NCI-H510A treated with DMSO at 0.1 percent for 48 hours (cell line): ENCODE results near the gene STXBP5L.
"Not testable (repeated sequence)": the region's sequence is repeated elsewhere in the genome, so short reads cannot be mapped to it uniquely, and the experiment has no call there.

ENCODE experiments used
- DNase-seq: peaks from one replicate; lab custom pipeline; 2025; lab: John Stamatoyannopoulos, UW

The STXBP5L gene

GRCh38 chr3:121230194-121230593 is 322.2 kb downstream of the STXBP5L start:
- DNase-seq, result not testable (repeated sequence)

- no peak for DNase-seq
These were observed 323.9 kb downstream of the STXBP5L start for GRCh38 chr3:121231872-121232271.

DNA sequence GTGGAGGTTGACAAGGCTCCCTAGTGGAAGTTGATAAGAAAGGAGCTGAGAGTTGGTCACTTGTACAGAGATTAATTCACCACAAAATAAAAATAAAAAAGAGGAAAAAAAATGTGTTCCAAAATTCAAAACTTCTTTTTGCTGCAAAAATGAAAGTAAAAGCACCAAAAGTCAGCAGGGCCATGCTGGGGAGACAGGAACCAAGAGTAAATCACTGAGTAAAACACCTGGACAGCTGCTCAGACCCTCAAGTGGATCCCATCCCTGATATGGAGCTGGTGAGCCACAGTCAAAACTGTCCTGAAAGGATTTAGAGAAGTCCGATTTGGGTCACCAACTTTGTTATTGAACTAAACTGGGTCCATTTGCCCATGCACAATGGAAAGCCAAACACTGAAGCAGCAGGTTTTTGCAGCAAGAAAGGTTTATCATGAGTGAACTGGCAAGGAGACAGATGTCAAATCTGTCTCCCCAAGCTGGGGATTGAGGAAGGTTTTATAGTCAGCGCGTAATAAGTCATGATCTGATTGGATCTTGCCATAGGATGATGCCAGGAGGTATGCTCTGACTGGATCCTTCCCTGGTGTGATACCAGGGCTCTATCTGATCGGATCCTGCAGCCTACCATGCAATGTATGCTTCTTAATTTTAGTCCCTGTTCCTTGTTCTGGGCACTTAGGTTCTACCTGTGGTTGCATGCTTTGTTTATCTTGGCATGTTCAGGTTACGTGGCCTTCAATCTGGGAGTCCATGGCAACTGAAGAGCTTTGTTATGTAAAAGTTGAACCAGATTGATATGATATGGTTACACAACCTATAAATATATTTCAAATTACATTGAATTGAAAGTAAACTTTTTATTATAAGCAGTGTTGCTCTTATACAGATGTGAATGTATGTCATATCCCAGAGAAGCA is 324.6 kb downstream of the STXBP5L start:
- no peak for DNase-seq

DNA sequence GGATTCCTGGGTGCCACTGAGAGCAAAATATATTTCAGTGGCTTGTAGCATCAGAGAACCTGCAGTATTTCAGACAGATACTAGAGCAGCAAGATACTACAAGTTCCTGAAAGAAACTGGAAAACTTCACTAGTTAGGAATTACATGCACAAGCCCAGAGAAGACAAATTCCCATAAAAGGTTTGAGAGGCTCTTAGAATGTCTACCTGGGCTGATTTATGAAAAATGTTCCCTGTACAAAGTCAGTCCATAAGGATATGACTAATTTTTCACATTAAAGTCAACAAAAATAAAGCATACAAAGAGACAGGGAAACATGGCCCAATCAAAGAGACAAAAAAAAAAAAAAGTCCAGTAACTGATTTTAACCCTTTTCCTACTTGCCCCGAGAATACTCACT is 335.2 kb downstream of the STXBP5L start:
- DNase-seq, result no peak

DNA sequence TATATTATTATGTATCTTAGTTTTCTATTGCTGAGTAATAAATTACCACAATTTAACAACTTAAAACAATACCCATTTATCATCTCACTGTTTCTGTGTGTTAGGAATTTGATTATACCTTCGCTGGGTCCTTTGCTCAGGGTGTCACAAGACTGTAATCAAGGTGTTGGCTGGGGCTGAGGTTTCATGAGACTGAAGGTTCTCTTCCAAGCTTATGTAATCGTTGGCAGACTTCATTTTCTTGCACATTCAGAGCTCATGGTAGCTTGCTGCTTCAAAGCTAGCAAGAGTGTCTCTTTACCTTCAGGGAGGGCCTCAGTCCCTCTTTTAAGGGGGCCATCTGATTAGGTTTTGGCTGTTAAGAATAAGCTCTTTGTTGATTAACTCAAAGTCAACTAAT is 344.7 kb downstream of the STXBP5L start:
- no peak for DNase-seq

- no peak for DNase-seq
These were observed 361.4 kb downstream of the STXBP5L start for GRCh38 chr3:121269389-121269788.

GRCh38 chr3:121274411-121274810 is 366.4 kb downstream of the STXBP5L start:
- no peak for DNase-seq

DNA sequence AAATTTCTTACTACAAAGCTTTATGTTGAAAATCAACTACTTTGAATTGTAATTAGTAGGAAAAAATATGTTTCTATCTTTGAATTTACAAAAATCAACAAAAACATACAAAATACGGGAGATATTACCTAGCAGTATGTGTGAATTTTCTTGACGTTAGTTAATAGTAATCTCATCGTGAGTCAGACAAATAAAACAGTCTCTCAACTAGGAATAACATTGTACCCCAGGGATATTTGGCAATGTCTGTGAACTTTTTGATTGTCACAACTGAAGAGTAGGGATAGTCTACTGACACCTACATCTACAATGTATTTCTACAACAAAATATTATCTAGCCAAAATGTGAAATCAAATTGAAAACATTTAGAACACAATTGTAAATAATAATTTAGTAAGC is 387.4 kb downstream of the STXBP5L start:
- no peak for DNase-seq

- DNase-seq, result no peak
These were observed 388.0 kb downstream of the STXBP5L start for GRCh38 chr3:121295979-121296378.

DNA sequence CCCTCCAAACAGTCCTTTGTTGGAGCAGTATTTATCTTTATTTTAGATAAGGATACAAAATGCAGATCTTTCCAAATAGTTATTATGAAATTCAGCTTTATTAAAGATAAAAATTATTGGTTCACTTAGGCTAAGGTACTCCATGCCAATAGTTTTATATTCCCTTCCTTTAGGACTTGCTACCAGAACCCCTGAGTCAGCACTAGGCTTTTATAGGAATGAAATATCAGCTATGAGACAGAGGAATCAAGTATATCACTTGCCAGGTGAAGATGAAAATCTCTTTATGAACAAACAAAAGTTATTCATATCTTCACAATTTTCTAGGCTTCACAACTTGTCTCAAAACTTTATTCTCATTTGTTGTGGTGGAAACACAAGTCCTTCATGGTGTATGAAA is 416.3 kb downstream of the STXBP5L start:
- DNase-seq, result no peak

DNA sequence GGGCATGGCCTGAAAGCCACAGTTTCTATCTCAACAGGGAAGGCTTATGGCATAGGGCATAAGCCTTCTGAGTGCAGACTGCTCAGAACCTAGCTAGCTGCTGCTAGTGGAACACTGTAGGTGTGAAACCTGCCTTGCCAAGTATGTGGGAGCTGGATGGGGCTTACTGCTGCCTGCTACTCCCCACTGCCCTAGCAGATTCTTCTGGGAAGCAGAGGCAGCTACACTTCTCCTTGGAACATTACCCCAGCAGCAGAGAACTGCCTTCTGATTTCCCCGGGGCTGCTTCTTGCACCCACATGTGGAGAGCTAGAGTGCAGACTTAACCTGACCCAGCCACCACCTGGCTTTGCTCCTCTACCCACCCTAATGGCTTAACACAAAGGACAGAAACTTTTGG is 422.1 kb downstream of the STXBP5L start:
- DNase-seq, result no peak

- DNase-seq, result no peak
These were observed 422.6 kb downstream of the STXBP5L start for GRCh38 chr3:121330634-121331033.

- not testable (repeated sequence) for DNase-seq
These were observed 448.0 kb downstream of the STXBP5L start for GRCh38 chr3:121355960-121356359.

- no peak for DNase-seq
These were observed 454.2 kb downstream of the STXBP5L start for GRCh38 chr3:121362035-121362734.

GRCh38 chr3:121388308-121388707 is 480.3 kb downstream of the STXBP5L start:
- not testable (repeated sequence) for DNase-seq

DNA sequence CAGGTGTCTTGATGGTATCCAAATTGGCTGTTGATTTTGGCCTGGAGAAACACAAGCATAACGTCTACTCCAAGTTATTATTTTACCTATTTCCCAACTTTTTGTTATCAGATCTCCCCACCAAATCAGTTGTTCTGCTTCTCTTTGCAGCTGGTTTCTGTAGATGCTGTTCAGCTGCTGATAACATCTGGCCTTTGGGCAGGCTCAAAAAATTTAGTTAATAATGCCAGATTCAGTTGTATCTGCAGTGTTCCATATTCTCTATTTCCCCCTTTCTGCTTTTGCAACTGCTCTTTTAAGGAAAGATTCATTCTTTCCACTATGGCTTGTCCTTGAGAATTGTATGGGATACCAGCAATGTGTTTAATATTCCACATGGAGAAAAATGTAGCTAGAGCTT is 488.0 kb downstream of the STXBP5L start:
- DNase-seq, result not testable (repeated sequence)

GRCh38 chr3:121398051-121398450 is 490.0 kb downstream of the STXBP5L start:
- not testable (repeated sequence) for DNase-seq

DNA sequence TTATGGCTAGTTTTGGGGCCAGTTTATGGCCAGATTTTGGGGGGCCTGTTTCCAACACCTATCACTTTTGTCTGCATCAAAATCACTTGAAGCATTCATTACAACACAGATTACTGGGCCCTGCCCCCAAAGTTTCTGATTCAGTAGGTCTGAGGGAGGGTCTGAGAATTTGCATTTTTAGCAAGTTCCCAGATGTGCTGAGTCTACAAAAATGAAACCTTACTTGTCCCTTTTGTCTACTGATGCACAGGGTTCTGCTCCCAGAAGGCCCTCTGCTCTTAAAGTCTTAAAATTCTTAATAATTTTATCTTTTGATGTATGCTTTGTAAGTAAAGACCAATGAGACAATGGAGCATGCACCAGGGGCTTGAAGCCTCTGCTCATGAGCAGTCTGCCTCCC is 491.8 kb downstream of the STXBP5L start:
- no peak for DNase-seq

GRCh38 chr3:121405631-121406030 is 497.6 kb downstream of the STXBP5L start:
- no peak for DNase-seq

DNA sequence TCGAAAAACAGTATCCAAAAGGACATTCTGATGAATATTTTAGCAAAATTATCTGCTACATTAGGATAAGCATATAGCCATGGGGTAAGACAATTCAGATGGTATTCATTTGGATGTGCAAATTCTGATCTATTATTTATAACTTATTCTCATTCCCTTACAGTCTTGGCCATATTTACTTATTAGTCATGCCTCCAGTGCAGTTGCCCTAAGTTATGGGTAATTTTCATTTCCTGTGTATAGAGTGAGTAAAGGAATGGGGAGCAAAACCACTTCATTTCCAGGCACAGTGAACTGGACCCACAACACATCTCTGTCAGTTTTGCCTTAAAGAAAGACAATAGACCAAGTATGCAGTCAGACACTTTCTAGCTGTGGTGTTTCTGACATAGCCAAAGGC is 503.5 kb downstream of the STXBP5L start:
- no peak for DNase-seq

DNA sequence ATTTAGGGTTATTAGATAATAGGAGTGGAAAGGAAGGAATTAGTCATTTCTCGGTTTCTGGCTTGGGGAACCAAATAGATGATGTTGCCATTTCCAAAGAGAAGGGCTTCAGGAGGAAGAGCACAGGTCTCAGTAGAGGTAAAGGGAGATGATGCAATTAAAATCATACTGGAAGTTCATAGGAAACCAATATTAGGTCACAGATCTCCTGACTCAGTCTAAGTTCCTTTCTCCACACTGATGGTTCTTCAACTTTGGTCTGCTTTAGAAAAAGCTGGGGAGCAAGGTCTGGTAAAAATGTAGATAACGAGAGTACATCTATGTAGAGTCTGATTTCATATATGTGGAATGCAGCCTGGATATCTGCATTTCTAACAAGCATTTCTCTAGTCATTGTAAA is 506.9 kb downstream of the STXBP5L start:
- no peak for DNase-seq

GRCh38 chr3:121418182-121418581 is 510.2 kb downstream of the STXBP5L start:
- DNase-seq, result no peak

DNA sequence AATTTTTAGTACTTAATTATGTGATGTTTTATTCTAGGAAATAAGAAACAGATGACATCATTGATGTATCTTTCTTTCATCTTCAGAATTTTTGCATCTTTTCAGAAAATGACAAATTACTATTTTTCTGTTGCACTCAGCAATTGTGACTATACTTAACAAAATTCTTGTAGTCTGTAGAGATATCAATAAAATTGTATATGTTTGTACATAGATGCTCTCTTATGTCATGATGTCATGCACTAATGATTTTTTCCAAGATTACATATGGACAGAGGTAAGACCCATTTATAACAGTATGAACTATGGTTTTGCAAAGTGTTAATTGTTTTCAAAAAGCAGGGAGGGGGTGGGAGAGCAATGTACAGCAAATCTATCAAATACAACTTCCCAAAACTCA is 516.5 kb downstream of the STXBP5L start:
- no peak for DNase-seq
